PFSK-1 (cell line): ENCODE data around the gene FGF14.

Source experiments
- FOXP2 ChIP-seq: optimal IDR thresholded peaks from 2 replicates; pipeline ENCODE3; 2011; ENCODE audit warnings: borderline replicate concordance, control low read depth, inconsistent platforms; ENCODE audit not compliant: insufficient read depth; ENCODE audit errors: extremely low read length, extremely low read depth
- POLR2AphosphoS5 ChIP-seq: IDR thresholded peaks from 2 replicates; pipeline ENCODE4 v1.6.1; 2012; ENCODE audit warnings: low read depth, mild to moderate bottlenecking, control low read depth, low read length, moderate library complexity
- REST ChIP-seq, 2 experiments: IDR thresholded peaks; 2 replicates each; pipeline versions ENCODE4 v1.6.1 to v1.8.0; 2011 to 2012; ENCODE audit warnings: low read depth in 2 of 2, low read length in 2 of 2, control low read depth in 1 of 2, inconsistent platforms in 1 of 2, mild to moderate bottlenecking in 1 of 2, moderate library complexity in 1 of 2; ENCODE audit not compliant: insufficient read depth in 1 of 2
- SIN3A ChIP-seq: IDR thresholded peaks from 2 replicates; pipeline ENCODE4 v1.6.1; 2012; ENCODE audit warnings: mild to moderate bottlenecking, low read length, moderate library complexity, borderline replicate concordance; ENCODE audit not compliant: insufficient read depth
- TAF1 ChIP-seq: IDR thresholded peaks from 2 replicates; pipeline ENCODE4 v1.6.1; 2012; ENCODE audit warnings: low read length, control low read depth, borderline replicate concordance; ENCODE audit not compliant: insufficient read depth

Gene FGF14

DNA sequence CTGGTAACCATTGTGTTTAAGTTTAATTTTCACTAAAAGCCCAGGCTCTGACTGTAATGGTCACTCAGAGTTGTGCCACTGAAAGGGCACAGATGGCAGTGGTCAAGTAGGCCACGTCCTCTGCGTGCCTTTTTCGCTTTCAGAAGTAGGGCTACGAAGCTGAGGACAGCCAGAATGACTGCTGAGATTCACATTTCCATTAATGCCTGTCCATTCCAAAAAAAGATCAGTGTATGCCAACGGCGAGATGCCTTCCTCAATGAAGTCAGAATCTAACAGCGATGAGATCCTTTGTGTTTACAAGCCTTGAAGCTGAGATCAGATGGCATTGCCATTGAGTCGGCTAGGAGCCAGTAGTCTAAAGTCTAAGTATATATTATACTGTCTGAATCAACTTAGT is 311.3 kb downstream of the FGF14 start:
- TF ChIP-seq FOXP2: no peak
- no peak for TF ChIP-seq REST (IDR thresholded peaks at IDR 0.05; ENCODE audit: insufficient read depth in 1 of 2, low read depth in 2 of 2, low read length in 2 of 2)
- no peak for TF ChIP-seq POLR2AphosphoS5
- no peak for TF ChIP-seq SIN3A
- no peak for TF ChIP-seq TAF1

DNA sequence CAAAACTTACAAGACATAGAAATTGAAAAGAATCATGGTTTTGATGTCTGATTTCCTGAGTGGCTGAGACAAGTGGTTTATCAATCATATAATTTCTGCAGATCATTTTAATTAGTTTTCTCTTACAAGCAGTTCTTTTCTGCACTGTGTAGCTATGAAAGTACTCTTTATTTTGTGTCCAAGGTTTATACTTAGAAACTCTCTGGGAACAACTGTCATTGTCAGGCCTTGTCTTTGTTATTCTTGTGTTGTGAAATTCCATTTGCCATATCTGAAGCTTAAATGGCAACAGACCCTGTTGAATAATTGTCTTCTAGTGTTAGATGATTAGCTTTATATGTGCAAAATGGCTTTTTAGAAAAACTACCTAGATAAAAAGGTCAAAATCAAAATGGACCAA is 312.1 kb downstream of the FGF14 start:
- TF ChIP-seq FOXP2 (no peak), SIN3A (no peak), POLR2AphosphoS5 (no peak), REST (IDR thresholded peaks at IDR 0.05; ENCODE audit: insufficient read depth in 1 of 2, low read depth in 2 of 2, low read length in 2 of 2) (no peak), TAF1 (no peak)

DNA sequence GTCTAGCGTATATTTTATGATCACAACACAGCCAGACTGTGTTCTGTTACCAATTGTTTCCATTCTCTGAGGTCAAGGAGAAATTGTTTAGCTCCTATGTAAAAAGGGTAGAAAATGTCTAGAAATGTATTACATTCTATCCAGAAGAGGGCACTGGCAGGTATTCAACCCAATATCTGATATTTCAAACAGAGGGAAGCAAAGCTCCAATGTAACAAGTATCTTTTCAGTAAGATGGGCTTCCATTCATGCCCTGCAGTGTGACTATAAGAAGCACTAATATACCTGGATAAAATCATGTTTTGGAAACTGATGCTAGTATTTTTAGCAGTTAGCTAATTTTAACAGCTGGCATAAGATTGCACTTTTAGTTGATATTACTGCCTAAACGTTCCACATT is 312.7 kb downstream of the FGF14 start:
- TF ChIP-seq REST (IDR thresholded peaks at IDR 0.05; ENCODE audit: insufficient read depth in 1 of 2, low read depth in 2 of 2, low read length in 2 of 2): no peak

GRCh38 chr13:102073251-102073650 is 328.6 kb downstream of the FGF14 start:
- no peak for TF ChIP-seq FOXP2
- TF ChIP-seq REST (IDR thresholded peaks at IDR 0.05; ENCODE audit: insufficient read depth in 1 of 2, low read depth in 2 of 2, low read length in 2 of 2): no peak
- no peak for TF ChIP-seq TAF1

- no peak for TF ChIP-seq SIN3A
- TF ChIP-seq POLR2AphosphoS5: no peak
- TF ChIP-seq TAF1: no peak
- TF ChIP-seq FOXP2: no peak
- TF ChIP-seq REST (IDR thresholded peaks at IDR 0.05; ENCODE audit: insufficient read depth in 1 of 2, low read depth in 2 of 2, low read length in 2 of 2): no peak
Observed at GRCh38 chr13:102071711-102072110, 330.1 kb downstream of the FGF14 start.
